Peyer's patch (tissue), 4 donors: ENCODE results near the gene TDRD3. TPM values are rescaled to one million over a fixed set of nuclear protein-coding genes. Genes with fewer than 3 reads are reported as not detected.

ENCODE experiments used
- DNase-seq, 3 donors: peaks; one replicate each; pipeline ENCODE4 v3.0.0-alpha.2; 2017 to 2019
- H3K27ac ChIP-seq, 4 donors: fragments of 200-600 bp; sonication (generic); one replicate each; pipeline ENCODE4 v1.5.1; 2016 to 2019
- H3K27me3 ChIP-seq, 2 donors: fragments of 200-600 bp; sonication (generic); one replicate each; pipeline ENCODE4 v1.5.1; 2019
- H3K36me3 ChIP-seq, 3 donors: fragments of 200-600 bp; sonication (generic); one replicate each; pipeline ENCODE4 v1.5.1; 2016 to 2019
- H3K4me1 ChIP-seq, 4 donors: fragments of 200-600 bp; sonication (generic); one replicate each; pipeline ENCODE4 v1.5.1; 2016 to 2019
- H3K4me3 ChIP-seq, 4 donors: fragments of 200-600 bp; sonication (generic); 1 replicate in 3 of 4; 2 replicates in 1 of 4; pipeline ENCODE4 v1.5.1; 2016 to 2019; ENCODE audit warnings: mild to moderate bottlenecking in 1 of 4
- H3K9me3 ChIP-seq, 4 donors: fragments of 200-600 bp; sonication (generic); one replicate each; pipeline ENCODE4 v1.5.1; 2016 to 2019; ENCODE audit warnings: mild to moderate bottlenecking in 1 of 4
- CTCF ChIP-seq, 6 experiments: fragments of 450-650 bp in 4 of 6; fragments of 200-600 bp in 2 of 6; sonication (generic) in 1 of 6; IDR thresholded peaks; one replicate each; pipeline ENCODE4 v1.5.1; 2017 to 2019; ENCODE audit warnings: antibody characterized with exemption in 6 of 6, mild to moderate bottlenecking in 3 of 6, moderate library complexity in 1 of 6
- POLR2A ChIP-seq, 2 donors: fragments of 450-650 bp; IDR thresholded peaks; one replicate each; pipeline ENCODE4 v1.5.1; 2017; ENCODE audit warnings: antibody characterized with exemption in 2 of 2, mild to moderate bottlenecking in 2 of 2, moderate library complexity in 2 of 2
- total RNA-seq, 4 donors: library from RNA; depleted of rRNA; stranded (reverse); fragments of >200 nt; gene quantifications; one replicate each; pipeline ENCODE4 v1.1.0, GENCODE V29; 2016

Gene TDRD3
- total RNA-seq, 4 donors from 2014 or later: 18.4 to 29.9 (median 20.9) TPM

GRCh38 chr13:60352644-60353043, 44.4 kb upstream of the TDRD3 start:
- Histone ChIP-seq H3K27me3 (no peaks in the 10 kb centered on the region), H3K36me3 (no peaks in the 10 kb centered on the region), H3K27ac (no peak overlapping the region), H3K4me3 (no peak overlapping the region), H3K9me3 (no peaks in the 10 kb centered on the region), H3K4me1 (no peaks in the 10 kb centered on the region)
- no peak for DNase-seq
- TF ChIP-seq CTCF (IDR thresholded peaks at IDR 0.05) (no peak), POLR2A (IDR thresholded peaks at IDR 0.05) (no peak)

GRCh38 chr13:60355056-60355455, 42.0 kb upstream of the TDRD3 start:
- Histone ChIP-seq H3K36me3 (no peaks in the 10 kb centered on the region), H3K4me3 (no peak overlapping the region), H3K27me3 (no peaks in the 10 kb centered on the region), H3K4me1 (no peaks in the 10 kb centered on the region), H3K27ac (no peak overlapping the region), H3K9me3 (no peaks in the 10 kb centered on the region)
- no peak for DNase-seq
- TF ChIP-seq CTCF (IDR thresholded peaks at IDR 0.05) (no peak), POLR2A (IDR thresholded peaks at IDR 0.05) (no peak)

DNA sequence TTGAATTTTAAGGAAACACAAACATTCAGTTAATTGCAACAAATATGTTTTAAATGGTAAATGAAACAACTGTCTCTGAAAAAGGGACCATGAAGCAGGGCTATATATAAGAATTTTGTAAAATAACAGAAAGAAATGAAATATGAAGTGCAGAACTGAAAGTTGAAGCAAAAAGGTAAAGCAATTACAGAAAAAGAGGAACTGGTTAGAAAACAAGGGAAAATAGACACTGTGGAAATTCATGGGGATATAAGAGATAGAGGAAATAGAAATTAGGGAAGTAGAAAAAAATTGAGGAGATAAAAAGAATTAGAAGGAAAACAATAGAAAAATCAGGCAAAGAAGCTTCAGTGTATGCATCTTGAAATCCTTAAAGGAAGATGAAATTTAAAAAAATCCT, 40.0 kb upstream of the TDRD3 start:
- TF ChIP-seq POLR2A (IDR thresholded peaks at IDR 0.05): no peak
- no peak for TF ChIP-seq CTCF (IDR thresholded peaks at IDR 0.05)

GRCh38 chr13:60358453-60358852, 38.6 kb upstream of the TDRD3 start:
- Histone ChIP-seq H3K9me3 (no peaks in the 10 kb centered on the region), H3K36me3 (no peaks in the 10 kb centered on the region), H3K27me3 (no peaks in the 10 kb centered on the region), H3K4me1 (no peaks in the 10 kb centered on the region), H3K27ac (no peak overlapping the region), H3K4me3 (no peak overlapping the region)
- TF ChIP-seq CTCF (IDR thresholded peaks at IDR 0.05): no peak
- no peak for TF ChIP-seq POLR2A (IDR thresholded peaks at IDR 0.05)
- no peak for DNase-seq

More for the DNA sequence above, 40.0 kb upstream of the TDRD3 start:
- H3K27me3 ChIP-seq: no peaks in the 10 kb centered on the region
- no peak overlapping the region for H3K4me3 ChIP-seq
- no peaks in the 10 kb centered on the region for H3K4me1 ChIP-seq
- DNase-seq: no peak
- H3K36me3 ChIP-seq: no peaks in the 10 kb centered on the region
- H3K9me3 ChIP-seq: no peaks in the 10 kb centered on the region
- no peak overlapping the region for H3K27ac ChIP-seq

GRCh38 chr13:60363288-60363687, 33.7 kb upstream of the TDRD3 start:
- no peak for TF ChIP-seq CTCF (IDR thresholded peaks at IDR 0.05)
- TF ChIP-seq POLR2A (IDR thresholded peaks at IDR 0.05): no peak

GRCh38 chr13:60369242-60369641, 27.8 kb upstream of the TDRD3 start:
- H3K27me3 ChIP-seq: no peaks in the 10 kb centered on the region
- no peaks in the 10 kb centered on the region for H3K9me3 ChIP-seq
- no peak for DNase-seq
- no peaks in the 10 kb centered on the region for H3K4me1 ChIP-seq
- H3K27ac ChIP-seq: no peak overlapping the region
- H3K36me3 ChIP-seq: no peaks in the 10 kb centered on the region
- TF ChIP-seq POLR2A (IDR thresholded peaks at IDR 0.05) (no peak), CTCF (IDR thresholded peaks at IDR 0.05) (peak in 5 of 6 experiments; percentile 31 to 42 (median 36))
- no peak overlapping the region for H3K4me3 ChIP-seq

More at GRCh38 chr13:60363288-60363687, 33.7 kb upstream of the TDRD3 start:
- DNase-seq: no peak
- no peaks in the 10 kb centered on the region for H3K4me1 ChIP-seq
- H3K36me3 ChIP-seq: no peaks in the 10 kb centered on the region
- H3K27ac ChIP-seq: no peak overlapping the region
- H3K9me3 ChIP-seq: no peaks in the 10 kb centered on the region
- no peak overlapping the region for H3K4me3 ChIP-seq
- no peaks in the 10 kb centered on the region for H3K27me3 ChIP-seq
